GM19455 (cell line): ENCODE measurements around the gene RBL2.
A peak's percentile ranks its signal among the peaks of the same experiment; 100 is the strongest.
"Not testable (repeated sequence)": the region's sequence is repeated elsewhere in the genome, so short reads cannot be mapped to it uniquely, and the experiment has no call there.

ENCODE experiments used
- ATAC-seq: cut with Tn5 transposase; IDR thresholded peaks from one replicate; pipeline ENCODE4 v1.9.1; 2021; ENCODE audit not compliant: unreplicated experiment

The RBL2 gene

DNA sequence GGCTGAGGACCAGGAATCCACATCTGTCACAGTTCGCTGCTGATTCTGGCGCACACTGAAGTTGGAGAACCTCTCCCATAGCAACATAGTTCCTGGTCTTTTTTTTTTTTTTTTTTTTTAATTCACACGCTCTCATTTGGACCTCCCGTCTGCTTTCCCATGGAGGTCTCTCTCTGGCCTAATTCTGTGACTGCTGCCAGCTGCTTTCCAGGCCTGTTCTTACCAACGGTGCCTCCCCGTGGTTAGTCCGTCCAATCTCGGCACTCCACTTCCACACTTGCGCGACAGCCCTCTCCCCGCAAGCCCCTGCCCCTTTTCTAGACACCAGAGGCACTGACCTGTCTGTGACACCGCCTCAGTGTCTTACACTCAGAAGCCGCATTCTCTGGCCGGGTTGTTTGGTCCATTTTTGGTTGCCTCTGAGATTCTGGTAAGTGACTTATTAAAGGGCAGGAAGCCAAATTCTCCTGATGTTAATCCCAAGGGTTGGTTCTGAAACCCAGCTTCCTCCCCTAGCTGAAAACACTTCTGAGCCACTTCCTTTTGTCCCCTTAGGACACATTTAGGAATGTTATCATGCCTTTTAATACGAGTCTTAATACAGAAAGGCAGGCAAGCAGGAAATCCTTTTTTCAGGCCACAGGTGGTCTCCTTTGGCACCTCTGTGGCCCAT is 69.9 kb downstream of the RBL2 start:
- no peak for ATAC-seq

DNA sequence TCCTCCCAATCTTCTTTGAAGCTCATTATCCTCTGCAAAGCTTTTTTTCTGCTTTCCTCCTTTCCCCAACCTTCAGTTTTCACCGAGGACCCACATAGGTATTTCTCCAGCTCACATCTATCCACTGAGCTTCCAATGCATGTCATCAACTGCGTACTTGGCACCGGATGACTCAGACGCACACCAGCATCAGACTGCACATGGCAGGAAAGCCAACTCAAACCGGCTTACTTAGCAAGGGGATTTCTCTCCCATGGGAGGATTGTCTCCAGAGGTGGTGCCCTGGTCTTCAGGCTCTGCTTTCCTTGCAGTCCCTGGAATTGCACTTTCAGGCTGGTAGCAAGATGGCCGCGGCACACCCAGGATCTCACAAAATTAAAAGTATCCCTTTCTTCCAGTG is 70.4 kb downstream of the RBL2 start:
- no peak for ATAC-seq

DNA sequence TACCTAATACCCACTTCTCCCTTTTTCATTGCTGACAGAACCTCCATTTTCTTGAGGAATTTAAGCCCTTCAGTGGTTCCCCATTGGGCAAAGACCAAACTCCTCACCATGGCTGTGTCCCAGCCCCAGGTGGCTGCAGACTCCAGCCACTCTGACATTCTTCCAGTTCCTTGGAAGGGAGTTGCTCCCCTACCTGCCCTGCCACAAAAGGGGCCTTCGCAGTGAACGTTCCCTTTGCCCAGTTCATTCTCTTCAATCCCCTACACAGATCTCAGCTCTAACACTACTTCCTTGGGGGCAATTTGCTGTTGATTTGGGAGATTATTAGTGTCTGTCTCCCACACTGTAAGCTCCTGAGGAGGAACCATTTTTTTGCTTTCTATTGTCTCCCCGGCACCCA is 72.0 kb downstream of the RBL2 start:
- ATAC-seq: no peak

DNA sequence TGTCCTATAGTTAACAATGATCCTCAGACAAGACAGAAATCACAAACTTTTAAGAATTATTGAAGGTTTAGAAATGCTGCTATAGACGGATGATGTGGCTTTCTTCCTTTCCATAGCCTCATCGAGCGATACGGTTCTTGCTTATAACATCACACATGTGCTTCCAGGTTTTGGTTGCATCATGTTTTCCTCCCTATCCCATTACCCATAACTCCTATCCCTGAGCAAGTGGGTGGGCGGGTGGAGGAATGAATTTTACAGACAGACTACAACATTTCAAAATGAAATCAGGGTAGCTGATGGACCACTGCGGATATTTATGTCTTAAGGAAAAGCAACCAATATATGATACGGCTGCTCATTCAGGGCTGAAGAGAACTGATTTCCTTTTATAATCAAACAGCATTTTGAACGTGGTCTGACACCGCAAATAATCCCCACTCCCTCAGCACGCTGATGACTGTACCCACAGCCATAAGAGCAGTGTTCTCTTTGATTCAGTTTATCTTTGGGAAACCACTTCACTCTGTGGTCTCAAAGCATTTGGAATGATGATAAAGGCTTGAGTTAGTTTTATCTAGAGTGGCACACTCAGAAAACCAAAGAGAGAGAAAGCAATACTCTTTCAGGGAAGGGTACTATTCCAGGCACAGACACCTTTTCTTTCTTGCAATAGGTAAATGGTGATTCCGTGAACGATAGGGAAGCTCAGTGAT is 73.4 kb downstream of the RBL2 start:
- ATAC-seq: no peak

DNA sequence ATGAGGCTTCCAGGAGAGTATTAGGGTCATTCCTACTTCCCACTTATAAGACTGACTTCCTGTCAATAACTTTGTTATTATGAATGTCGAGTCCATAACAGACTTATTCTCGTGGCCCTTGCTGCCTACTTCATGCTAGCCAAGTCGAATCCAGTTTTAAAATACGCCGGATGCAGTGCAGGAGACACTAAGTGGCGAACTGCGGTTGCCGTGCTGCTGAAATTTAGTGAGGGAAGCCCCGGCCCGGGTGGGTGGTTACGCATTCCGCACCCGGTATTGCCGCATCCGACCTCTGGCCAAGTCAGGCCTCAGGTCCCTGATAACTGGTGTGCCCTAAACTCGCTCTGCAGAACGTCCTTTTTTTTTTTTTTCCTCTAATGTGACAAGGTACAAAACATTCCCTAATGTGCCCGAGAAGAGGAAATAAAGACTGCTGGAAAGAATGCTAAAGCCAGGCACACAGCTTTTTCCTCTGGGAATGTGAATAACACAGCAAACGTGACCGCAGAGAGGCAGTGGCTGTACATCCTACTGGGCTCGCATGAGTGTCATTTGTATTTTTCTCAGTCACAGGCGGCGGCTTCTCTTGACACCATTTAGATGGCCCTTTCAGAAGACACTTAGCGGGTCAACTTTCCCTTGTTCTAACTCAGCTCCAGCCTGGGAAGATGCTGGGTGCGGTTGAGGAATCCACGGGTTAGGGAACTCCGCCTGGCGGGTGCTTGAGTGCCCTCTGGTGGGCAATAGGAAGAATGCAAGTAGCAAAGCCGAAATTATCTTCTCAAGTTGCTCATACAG is 75.8 kb downstream of the RBL2 start:
- peak; percentile 71 for ATAC-seq

DNA sequence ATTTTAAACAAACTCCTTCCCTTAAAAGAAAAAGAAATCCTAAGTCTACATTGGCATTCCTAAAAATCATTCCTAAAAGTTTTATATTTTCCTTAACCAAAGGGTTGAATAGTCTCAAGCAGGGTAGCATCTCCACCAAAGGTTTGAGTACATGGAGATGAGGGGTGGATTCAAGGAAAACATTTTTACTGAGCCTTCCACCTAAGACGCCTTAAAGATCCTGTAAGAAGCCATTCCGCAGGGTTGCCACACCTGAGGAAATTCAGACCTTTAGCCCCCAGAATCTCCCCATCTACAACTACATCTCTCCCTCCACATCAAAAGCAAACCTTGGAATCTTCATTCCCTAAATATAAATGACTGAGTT is 76.4 kb downstream of the RBL2 start:
- no peak for ATAC-seq

DNA sequence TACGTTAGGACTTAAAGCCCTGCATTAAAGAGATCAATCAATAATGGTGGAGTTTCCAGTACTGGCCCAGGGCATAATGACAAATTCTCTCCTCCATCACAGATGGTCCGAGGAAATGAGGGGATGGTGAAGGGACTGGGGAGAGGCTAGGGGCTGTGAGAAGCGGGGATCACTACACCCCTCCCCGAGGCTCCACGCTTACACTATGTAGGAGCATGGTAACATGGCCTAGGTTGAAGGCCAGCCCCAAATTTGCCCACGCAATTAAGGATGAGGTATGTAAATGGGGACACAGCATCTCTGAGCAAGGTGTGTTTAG is 76.8 kb downstream of the RBL2 start:
- ATAC-seq: no peak

DNA sequence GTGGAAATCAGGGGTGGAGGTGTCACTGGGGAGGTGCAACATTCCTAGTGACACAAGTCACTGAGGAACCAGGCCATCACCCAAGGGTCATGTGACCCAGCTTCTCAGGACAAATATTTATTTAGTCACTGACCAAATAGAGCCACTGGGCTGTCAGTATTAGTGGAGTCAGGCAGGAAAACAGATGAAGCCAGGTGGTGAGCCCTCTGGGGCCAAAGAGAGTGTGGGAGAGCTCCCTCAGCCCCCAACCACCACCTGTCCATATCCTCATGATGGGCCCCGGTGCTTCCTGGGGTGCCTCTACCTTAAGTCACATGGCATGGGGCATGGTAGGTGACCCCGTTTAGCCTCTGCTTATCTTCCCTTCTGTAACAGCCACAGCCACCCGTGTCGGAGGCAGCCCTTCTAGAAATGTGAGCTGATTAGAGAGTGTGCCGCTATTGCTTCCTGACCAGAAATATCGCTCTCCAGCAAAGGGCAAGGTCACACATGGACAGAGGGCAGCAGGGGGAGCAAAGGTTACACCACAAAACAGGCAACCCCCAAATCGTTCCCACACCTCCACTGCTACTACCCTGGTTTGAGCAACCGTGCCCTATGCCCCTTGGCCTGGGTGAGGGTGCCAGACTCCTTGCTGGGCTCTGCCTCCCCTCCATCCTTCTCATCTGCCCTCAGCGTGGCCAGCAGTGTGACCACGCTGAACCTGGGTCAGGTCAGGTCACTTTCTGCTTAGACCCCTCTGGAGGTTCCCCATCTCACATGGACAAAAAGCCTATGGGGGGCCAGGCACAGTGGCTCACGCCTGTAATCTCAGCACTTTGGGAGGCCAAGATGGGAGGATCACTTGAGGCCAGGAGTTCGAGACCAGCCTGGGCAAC is 77.4 kb downstream of the RBL2 start:
- ATAC-seq: no peak

DNA sequence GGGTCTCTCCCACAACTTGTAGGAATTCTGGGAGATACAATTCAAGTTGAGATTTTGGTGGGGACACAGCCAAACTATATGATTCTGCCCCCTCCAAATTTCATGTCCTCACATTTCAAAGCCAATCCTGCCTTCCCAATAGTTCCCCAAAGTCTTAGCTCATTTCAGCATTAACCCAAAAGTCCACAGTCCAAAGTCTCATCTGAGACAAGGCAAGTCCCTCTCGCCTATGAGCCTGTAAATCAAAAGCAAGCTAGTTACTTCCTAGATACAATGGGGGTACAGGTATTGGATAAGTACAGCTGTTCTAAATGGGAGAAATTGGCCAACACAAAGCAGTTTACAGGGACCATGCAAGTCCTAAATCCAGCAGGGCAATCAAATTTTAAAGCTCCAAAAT is 78.5 kb downstream of the RBL2 start:
- not testable (repeated sequence) for ATAC-seq

DNA sequence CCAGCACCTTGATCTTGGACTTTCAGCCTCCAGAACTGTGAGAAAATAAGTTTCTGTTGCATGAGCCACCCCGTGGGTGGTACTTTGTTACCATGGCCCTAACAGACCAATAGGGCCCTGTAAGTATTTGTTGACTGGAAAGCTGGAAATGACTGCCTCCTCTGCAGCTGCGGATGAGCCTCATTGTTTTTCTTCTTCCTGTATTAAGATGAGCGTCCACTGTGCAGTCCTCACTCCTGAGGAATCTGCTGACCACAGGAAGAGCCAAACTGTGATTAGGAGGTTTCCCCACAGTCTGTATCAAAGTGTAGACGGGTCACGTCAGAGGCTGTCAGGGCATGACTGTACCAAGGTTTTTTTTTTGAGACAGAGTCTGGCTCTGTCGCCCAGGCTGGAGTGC is 81.0 kb downstream of the RBL2 start:
- no peak for ATAC-seq

DNA sequence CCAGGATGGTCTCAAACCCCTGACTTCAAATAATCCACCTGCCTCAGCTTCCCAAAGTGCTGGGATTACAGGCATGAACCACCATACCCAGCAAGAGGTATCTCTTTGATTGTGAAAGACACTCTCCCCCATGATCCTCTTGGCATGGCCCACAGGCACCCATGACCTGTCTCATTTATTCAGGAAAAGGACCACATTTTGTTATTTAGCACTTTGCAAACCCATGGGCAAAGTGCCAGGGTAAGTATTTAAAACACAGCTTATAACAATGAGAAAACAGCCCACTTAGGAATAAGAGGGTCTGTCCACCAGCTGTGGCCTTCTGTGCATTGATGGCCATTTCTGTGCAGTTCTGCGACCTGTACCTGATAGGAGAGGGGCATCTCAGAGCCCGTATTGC is 81.5 kb downstream of the RBL2 start:
- no peak for ATAC-seq

DNA sequence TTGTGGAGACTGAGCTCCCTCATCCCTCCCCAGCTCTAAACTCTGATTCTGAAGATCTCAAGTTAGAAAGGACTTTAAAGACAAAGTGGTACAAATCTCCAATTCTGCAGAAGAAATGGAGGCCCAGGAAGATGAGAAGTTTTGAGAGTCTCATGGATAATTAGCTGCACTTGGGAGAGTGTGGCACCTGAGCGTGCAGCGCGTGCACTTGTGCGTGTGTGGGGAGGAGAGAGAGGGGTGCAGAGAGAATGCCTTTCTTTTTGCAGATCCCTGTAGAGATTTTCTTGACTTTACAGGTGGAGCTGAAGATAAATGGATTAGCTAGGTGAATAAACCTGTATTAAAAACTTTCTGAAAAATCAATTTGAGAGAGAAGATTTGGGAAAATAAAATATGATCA is 83.6 kb downstream of the RBL2 start:
- no peak for ATAC-seq

DNA sequence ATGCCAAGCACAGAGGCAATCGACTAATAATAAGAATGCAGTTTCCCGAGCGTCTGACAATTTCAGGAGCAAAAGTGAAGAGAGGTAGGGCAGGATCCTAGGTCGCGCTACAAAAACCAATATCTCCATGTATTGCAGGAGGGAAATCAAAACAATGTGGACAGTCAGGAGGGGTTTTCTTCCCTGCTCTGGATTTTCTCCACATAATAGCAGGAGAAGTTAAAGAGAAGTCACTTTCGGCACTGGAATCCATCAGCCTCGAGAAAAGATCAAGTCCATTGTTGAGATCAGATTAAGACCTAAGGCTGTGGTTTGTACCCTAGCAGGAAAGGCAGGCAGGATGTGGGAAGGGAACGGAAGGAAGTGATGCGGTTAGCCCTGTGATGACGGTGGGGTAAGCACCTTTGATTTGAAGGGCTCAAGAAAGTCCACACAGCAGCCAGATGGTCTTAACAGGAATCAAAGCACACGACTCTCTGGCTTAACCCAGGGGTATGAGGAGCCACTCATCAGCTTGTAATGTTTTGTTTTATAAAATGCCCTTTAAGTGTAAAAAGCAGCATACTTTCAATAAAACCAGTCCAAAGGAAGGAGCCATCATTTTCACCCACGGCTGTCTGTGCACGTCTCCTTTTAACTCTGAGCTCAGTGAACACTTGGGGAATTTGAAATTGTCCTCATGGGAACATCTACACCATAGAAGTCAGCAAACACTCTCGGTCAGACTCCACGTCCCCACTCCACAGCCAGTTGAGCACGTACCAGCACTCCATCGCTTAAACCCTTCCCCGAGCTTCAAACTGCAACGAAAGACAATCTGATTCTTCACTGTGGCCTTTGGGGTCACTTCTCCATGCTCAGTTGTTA is 84.5 kb downstream of the RBL2 start:
- peak; percentile 96 for ATAC-seq

DNA sequence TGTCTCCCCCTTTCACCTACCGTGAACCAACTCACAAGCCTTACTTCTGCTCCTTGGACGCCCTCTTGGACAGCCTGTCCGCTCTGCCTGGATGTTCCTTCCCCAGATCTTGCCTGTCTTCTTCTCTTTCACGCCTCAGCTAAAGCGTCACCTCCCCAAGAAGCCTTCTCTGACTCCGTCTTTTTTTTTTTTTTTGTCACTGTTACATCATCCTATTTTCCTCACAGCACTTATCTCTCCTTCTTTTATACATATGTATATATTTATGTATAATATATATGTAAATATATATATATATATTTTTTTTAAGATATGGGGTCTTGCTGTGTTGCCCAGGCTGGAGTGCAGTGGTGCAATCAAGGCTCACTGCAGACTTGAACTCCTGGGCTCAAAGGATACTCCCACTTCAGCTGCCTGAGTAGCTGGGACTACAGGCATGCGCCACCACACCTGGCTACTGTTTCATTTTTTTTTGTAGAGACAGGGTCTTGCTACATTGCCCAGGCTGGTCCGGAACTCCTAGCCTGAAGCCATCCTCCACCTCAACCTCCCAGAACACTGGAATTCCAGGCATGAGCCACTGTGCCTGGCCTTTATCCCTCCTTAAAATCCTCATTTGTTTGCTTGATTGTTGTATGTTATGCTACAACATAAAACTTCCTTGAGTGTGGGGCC is 85.3 kb downstream of the RBL2 start:
- ATAC-seq: no peak

DNA sequence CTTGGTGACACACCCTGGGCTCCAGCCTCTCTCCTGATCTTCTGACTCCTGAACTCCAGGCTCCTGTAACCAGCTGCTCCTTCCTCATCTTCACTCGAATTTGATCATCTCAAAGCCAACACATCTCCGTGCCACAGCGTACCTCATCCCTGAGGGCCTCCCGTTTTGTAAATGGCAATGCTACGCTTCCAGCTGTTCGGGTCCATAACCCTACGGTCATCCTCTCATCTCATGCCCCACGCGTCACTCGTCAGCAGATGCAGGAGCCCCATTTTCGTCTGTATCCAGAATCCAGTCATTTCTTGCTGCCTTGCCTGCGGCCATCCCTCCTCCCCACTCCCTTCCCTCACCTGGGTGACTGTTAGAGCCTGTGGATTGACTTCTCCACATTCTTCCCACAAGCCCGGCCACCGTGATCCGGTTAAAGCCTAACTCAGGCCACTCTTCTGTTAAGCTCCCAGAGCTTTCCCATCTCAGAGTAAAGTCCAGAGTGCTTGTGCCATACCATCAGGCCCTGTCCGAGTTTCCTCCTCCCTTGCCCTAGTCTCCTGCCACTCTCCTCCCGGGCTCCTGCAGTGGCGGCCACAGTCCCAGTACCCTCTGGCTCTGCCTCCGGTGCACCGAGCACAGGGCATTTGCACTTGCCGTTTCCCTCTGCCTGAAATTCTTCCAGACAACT is 89.0 kb downstream of the RBL2 start:
- ATAC-seq: no peak

DNA sequence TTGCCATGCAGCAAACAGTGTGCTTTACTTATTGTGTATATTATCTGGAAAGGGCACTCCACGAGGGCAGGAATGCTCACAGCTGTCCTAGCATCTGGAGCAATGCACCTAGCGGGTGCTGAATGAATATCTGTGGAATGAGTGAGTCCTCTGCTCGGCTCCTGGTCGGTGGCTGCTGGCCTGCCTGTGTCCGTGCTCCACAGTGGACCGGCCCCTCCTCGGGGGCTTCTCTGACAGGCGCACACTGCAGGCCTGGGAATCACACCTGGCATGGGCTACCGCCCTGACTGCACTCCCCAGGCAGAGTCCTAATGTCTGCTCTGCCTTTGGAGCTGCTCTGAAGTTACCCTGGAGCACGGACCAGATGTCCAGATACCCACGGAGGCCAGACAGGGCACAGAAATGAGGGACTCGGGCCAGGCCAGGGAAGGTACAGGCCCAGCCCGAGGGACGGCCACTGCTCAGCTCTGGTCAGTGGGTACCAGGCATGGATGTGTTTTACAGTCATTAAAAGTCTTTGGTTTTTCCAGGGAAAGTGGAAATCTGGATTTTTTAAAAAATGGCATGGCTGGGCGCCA is 89.8 kb downstream of the RBL2 start:
- ATAC-seq: no peak

DNA sequence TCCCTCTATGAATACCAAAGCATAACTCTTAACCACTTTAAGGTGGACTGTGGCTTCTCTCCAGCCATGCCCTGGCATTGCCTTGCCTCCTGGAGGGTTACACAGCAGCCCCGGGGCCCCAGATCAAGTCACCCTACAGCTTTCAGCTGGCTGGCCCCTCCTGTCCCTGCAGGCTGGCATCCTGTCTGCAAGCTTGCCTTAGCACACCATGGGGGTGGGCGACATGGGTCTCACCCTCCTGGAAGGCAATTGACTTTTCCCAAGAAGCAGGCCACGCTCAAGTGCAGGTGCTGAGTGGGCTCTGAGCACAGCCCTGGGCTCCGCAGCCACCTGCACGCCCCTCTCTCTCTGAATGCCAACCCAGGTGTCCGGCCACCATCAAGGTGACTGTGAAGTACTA is 94.5 kb downstream of the RBL2 start:
- ATAC-seq: no peak

DNA sequence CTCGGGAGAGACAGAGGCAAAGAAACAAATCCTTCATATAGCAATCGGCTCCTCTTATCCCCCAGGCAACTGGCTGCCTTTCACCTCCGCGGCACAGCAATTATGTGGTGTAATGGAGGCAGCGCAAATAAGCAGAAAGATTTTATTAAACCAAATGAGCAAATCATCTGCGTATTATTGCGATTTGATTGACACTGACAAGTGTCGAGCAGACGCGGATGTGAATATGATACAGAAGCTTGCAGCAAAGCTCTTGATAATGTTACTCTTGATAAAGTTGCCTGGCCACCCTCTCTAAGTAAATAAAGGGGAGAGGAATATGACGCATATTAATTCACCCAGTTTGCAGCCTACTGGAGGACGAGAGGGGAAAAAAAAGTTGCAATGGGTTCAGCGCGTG is 95.2 kb downstream of the RBL2 start:
- no peak for ATAC-seq

DNA sequence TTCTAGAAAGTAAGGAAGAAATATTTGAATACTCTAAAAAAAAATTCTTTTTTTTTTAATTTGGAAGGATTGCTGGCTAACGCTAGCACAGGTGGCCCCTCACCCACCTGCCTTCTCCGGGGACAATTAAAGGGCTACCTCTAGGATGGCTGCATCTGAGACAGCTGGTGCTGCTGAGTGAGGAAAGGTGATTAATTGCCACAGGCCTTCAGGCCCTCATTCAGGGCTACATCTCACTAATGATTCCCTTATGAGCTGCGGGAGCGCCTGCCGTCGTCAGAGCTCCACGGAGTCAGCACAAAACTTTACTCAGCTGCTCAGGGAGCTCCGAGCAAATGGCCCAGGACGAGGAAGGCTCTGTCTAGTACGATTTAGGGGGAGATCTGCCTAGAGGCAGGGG is 95.8 kb downstream of the RBL2 start:
- ATAC-seq: no peak
